HepG2 (cell line): ENCODE results near the gene TBL3.

Experiments
- ATF2 ChIP-seq: sonication (generic); formaldehyde crosslinking; IDR thresholded peaks from 2 replicates; pipeline ENCODE4 v1.4.0; 2020; ENCODE audit warnings: missing genetic modification reagents
- CBX2 ChIP-seq, 2 experiments: fragments of 200-600 bp in 1 of 2; sonication (generic); formaldehyde crosslinking in 1 of 2; IDR thresholded peaks; 2 replicates each; pipeline versions ENCODE4 v1.7.0 to v1.8.1; 2018 to 2022; ENCODE audit warnings: low read depth in 2 of 2, low read length in 1 of 2, mild to moderate bottlenecking in 1 of 2, missing genetic modification reagents in 1 of 2
- CHD4 ChIP-seq: fragments of 200-600 bp; sonication (generic); IDR thresholded peaks from 2 replicates; pipeline ENCODE4 v1.7.0; 2017; ENCODE audit warnings: mild to moderate bottlenecking, low read length, borderline replicate concordance
- CTCF ChIP-seq: sonication (generic); formaldehyde crosslinking; IDR thresholded peaks from 2 replicates; pipeline ENCODE4 v1.5.0; 2020; ENCODE audit warnings: mild to moderate bottlenecking, missing genetic modification reagents, moderate library complexity
- IRF2 ChIP-seq: IDR thresholded peaks from 2 replicates; pipeline ENCODE4 v1.6.1; 2018; ENCODE audit warnings: missing genetic modification reagents, missing compliant biosample characterization
- LBX2 ChIP-seq: sonication (generic); formaldehyde crosslinking; IDR thresholded peaks from 2 replicates; pipeline ENCODE4 v1.5.0; 2020; ENCODE audit warnings: missing genetic modification reagents, mild to moderate bottlenecking, borderline replicate concordance
- ZBTB21 ChIP-seq: sonication (generic); formaldehyde crosslinking; IDR thresholded peaks from 2 replicates; pipeline ENCODE4 v1.4.0; 2020; ENCODE audit warnings: missing genetic modification reagents
- ZBTB49 ChIP-seq: sonication (generic); formaldehyde crosslinking; IDR thresholded peaks from 2 replicates; pipeline ENCODE4 v1.4.0; 2020; ENCODE audit warnings: missing genetic modification reagents, borderline replicate concordance
- ZFP36 ChIP-seq: fragments of 150-350 bp; IDR thresholded peaks from 2 replicates; pipeline ENCODE4 v1.6.1; 2018; ENCODE audit warnings: borderline replicate concordance, low read length, low read depth; ENCODE audit not compliant: partially characterized antibody
- ZFX ChIP-seq: sonication (generic); formaldehyde crosslinking; IDR thresholded peaks from 2 replicates; pipeline ENCODE4 v1.4.0; 2020; ENCODE audit warnings: mild to moderate bottlenecking, low read depth, missing genetic modification reagents, moderate library complexity
- ZKSCAN8 ChIP-seq: IDR thresholded peaks from 2 replicates; pipeline ENCODE4 v1.6.1; 2016; ENCODE audit warnings: borderline replicate concordance, missing genetic modification reagents, missing compliant biosample characterization
- ZNF326 ChIP-seq: sonication (generic); formaldehyde crosslinking; IDR thresholded peaks from 2 replicates; pipeline ENCODE4 v1.4.0; 2020; ENCODE audit warnings: missing genetic modification reagents, borderline replicate concordance
- ZNF557 ChIP-seq: sonication (generic); formaldehyde crosslinking; IDR thresholded peaks from 2 replicates; pipeline ENCODE4 v1.4.0; 2020; ENCODE audit warnings: missing genetic modification reagents

- TF ChIP-seq CBX2 (IDR thresholded peaks at IDR 0.05; ENCODE audit: low read depth, low read length) (no peak), CBX2 (CRISPR knock-in tag; IDR thresholded peaks at IDR 0.05; ENCODE audit: low read depth) (no peak), ZNF557 (CRISPR knock-in tag) (no peak), CTCF (CRISPR knock-in tag) (no peak), ATF2 (CRISPR knock-in tag) (no peak), IRF2 (CRISPR knock-in tag) (no peak), CHD4 (no peak), ZBTB49 (no peak), ZFX (no peak), ZFP36 (no peak), ZBTB21 (CRISPR knock-in tag) (no peak), LBX2 (CRISPR knock-in tag) (no peak), ZNF326 (no peak), ZKSCAN8 (CRISPR knock-in tag) (no peak)
These were observed 20.3 kb downstream of the TBL3 start for GRCh38 chr16:1991948-1992703.
